Measurements from ENCODE around the gene ALLC.
A peak's percentile ranks its signal among the peaks of the same experiment; 100 is the strongest.
"Not testable (repeated sequence)": the region's sequence is repeated elsewhere in the genome, so short reads cannot be mapped to it uniquely, and the experiment has no call there.

The ALLC gene

GRCh38 chr2:3656762-3657721 is 958 bp upstream of the ALLC start:
- DNase-seq = no peak

- DNase-seq = peak; percentile 54 to 84
Observed at GRCh38 chr2:3659447-3660432, 1.7 kb downstream of the ALLC start.

- DNase-seq = not testable (repeated sequence)
Observed at GRCh38 chr2:3660640-3661039, 2.6 kb downstream of the ALLC start.

- DNase-seq = no peak
Observed at GRCh38 chr2:3661149-3661660, 3.2 kb downstream of the ALLC start.

- DNase-seq = no peak
Observed at GRCh38 chr2:3662239-3662638, 4.2 kb downstream of the ALLC start.

GRCh38 chr2:3664118-3664517 is 6.1 kb downstream of the ALLC start:
- no peak for DNase-seq

- DNase-seq = no peak
Observed at GRCh38 chr2:3664925-3665324, 6.9 kb downstream of the ALLC start.

- no peak for DNase-seq
Observed at GRCh38 chr2:3665886-3666612, 8.0 kb downstream of the ALLC start.

- DNase-seq = peak in 1 of 2 experiments; percentile 45
Observed at GRCh38 chr2:3666613-3666975, 8.6 kb downstream of the ALLC start.

- DNase-seq = peak; percentile 81 to 94
Observed at GRCh38 chr2:3667151-3667631, 9.2 kb downstream of the ALLC start.

- DNase-seq = no peak
Observed at GRCh38 chr2:3669656-3670055, 11.7 kb downstream of the ALLC start.

GRCh38 chr2:3670376-3670775 is 12.4 kb downstream of the ALLC start:
- no peak for DNase-seq

GRCh38 chr2:3670941-3671340 is 12.9 kb downstream of the ALLC start:
- no peak for DNase-seq

GRCh38 chr2:3672861-3673678 is 15.1 kb downstream of the ALLC start:
- DNase-seq = no peak

GRCh38 chr2:3674066-3674845 is 16.3 kb downstream of the ALLC start:
- DNase-seq = no peak

GRCh38 chr2:3675687-3676086 is 17.7 kb downstream of the ALLC start:
- no peak for DNase-seq

- DNase-seq = no peak
Observed at GRCh38 chr2:3677436-3677835, 19.4 kb downstream of the ALLC start.

GRCh38 chr2:3678212-3678611 is 20.2 kb downstream of the ALLC start:
- no peak for DNase-seq

GRCh38 chr2:3679180-3679579 is 21.2 kb downstream of the ALLC start:
- DNase-seq = no peak

GRCh38 chr2:3679616-3680393 is 21.8 kb downstream of the ALLC start:
- DNase-seq = no peak
